DND-41 (cell line): Measurements from ENCODE around the gene SCAND1.

ENCODE experiments used
- ATAC-seq: fragments of 200-7000 bp; cut with Tn5 transposase; 3 replicates; pipeline ENCODE4 v1.9.1; 2021; ENCODE audit warnings: low read depth; ENCODE audit not compliant: insufficient read depth
- DNase-seq: peaks from one replicate; pipeline ENCODE4 v3.0.0-alpha.2; 2020
- H2AFZ ChIP-seq: 2 replicates; pipeline ENCODE4 v1.6.0; 2012; ENCODE audit warnings: low read depth, low read length
- H3K27ac ChIP-seq: 2 replicates; pipeline ENCODE4 v1.5.1; 2012; ENCODE audit warnings: low read length, inconsistent platforms
- H3K27me3 ChIP-seq: fragments of 200-600 bp; sonication (generic); 2 replicates; pipeline ENCODE4 v1.6.0; 2012; ENCODE audit warnings: low read length, mild to moderate bottlenecking, inconsistent platforms; ENCODE audit not compliant: insufficient read depth, poor library complexity
- H3K36me3 ChIP-seq: 2 replicates; pipeline ENCODE4 v1.5.1; 2012; ENCODE audit warnings: low read length, inconsistent platforms; ENCODE audit not compliant: insufficient read depth
- H3K4me1 ChIP-seq: 2 replicates; pipeline ENCODE4 v1.5.1; 2012; ENCODE audit warnings: mild to moderate bottlenecking, low read length; ENCODE audit not compliant: insufficient read depth
- H3K4me2 ChIP-seq: 2 replicates; pipeline ENCODE4 v1.6.0; 2012; ENCODE audit warnings: mild to moderate bottlenecking, moderate library complexity, low read length, inconsistent platforms; ENCODE audit not compliant: insufficient read depth
- H3K4me3 ChIP-seq, 2 experiments: fragments of 200-600 bp in 1 of 2; shearing (Covaris generic) in 1 of 2; 2 replicates each; pipeline ENCODE4 v1.5.1; 2012 to 2016; ENCODE audit warnings: inconsistent platforms in 2 of 2, low read length in 2 of 2, mild to moderate bottlenecking in 2 of 2, low read depth in 1 of 2, moderate library complexity in 1 of 2
- H3K79me2 ChIP-seq: 2 replicates; pipeline ENCODE4 v1.6.0; 2012; ENCODE audit warnings: low read length, inconsistent platforms; ENCODE audit not compliant: insufficient read depth
- H3K9ac ChIP-seq: 2 replicates; pipeline ENCODE4 v1.6.0; 2012; ENCODE audit warnings: low read depth, mild to moderate bottlenecking, inconsistent platforms, low read length, moderate library complexity
- H3K9me3 ChIP-seq: 2 replicates; pipeline ENCODE4 v1.5.1; 2012; ENCODE audit warnings: low read length, moderate library complexity, mild to moderate bottlenecking, inconsistent platforms; ENCODE audit not compliant: insufficient read depth, severe bottlenecking
- H4K20me1 ChIP-seq: 2 replicates; pipeline ENCODE4 v1.6.0; 2012; ENCODE audit warnings: low read length; ENCODE audit not compliant: insufficient read depth
- CTCF ChIP-seq: IDR thresholded peaks from 2 replicates; pipeline ENCODE4 v1.5.1; 2012; ENCODE audit warnings: borderline replicate concordance, low read length, moderate library complexity, mild to moderate bottlenecking; ENCODE audit not compliant: poor library complexity, severe bottlenecking; ENCODE audit errors: extremely low read depth
- EZH2 ChIP-seq: IDR thresholded peaks from 3 replicates; pipeline ENCODE4 v1.6.1; 2012; ENCODE audit warnings: borderline replicate concordance, low read depth, mild to moderate bottlenecking, moderate library complexity, low read length, inconsistent platforms; ENCODE audit not compliant: severe bottlenecking

SCAND1 gene

GRCh38 chr20:35994994-35995453 lies 40.7 kb upstream of the SCAND1 start:
- peak; percentile 83 for DNase-seq
- Histone ChIP-seq H3K4me2 (no peak overlapping the region), H3K79me2 (no peaks in the 10 kb centered on the region), H3K9ac (no peak overlapping the region), H3K36me3 (no peaks in the 10 kb centered on the region), H3K9me3 (no peaks in the 10 kb centered on the region), H4K20me1 (no peaks in the 10 kb centered on the region), H3K4me1 (no peaks in the 10 kb centered on the region), H3K4me3 (no peak overlapping the region), H3K27ac (no peak overlapping the region), H2AFZ (no peak overlapping the region), H3K27me3 (no peaks in the 10 kb centered on the region)
- TF ChIP-seq EZH2 (no peak), CTCF (peak; percentile 97)
- ATAC-seq: peak; percentile 90

DNA sequence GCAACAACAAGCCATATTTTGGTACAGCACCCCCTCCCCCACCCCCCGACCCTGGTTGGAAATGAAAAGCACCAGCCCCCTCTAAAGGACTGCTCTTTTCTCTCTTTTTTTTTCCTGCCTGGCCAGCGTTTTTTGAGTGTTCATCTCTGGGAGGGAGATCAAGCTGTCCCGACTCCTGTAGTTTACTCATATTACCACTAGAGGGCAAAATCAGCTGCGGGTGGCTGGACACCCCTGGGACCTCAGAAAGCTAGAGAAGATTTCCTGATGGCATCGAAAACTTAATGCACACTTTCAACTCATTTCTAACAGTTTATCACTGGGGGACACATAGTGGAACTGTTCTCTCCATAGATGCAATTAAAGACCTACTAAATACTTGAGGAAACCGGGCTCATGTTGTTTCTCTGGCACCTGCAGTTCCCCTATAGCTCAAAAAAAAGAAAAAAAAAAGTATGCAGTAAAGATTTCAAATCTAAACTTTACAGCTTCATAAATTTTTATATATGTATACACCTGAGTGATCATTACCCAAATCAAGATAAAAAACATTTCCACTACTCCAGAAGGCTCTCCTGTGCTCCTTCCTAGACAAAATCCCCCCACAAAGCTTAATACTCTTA lies 38.5 kb upstream of the SCAND1 start:
- Histone ChIP-seq H3K9me3 (no peaks in the 10 kb centered on the region), H3K9ac (no peak overlapping the region), H3K27ac (no peak overlapping the region), H3K4me2 (no peak overlapping the region; the same call in 1 of the 2 replicates), H3K36me3 (no peaks in the 10 kb centered on the region), H2AFZ (no peak overlapping the region), H3K4me3 (no peak overlapping the region), H3K4me1 (no peaks in the 10 kb centered on the region), H4K20me1 (no peaks in the 10 kb centered on the region), H3K27me3 (no peaks in the 10 kb centered on the region), H3K79me2 (no peaks in the 10 kb centered on the region)
- TF ChIP-seq CTCF (peak; percentile 92), EZH2 (no peak)
- ATAC-seq: peak; percentile 87
- peak; percentile 67 for DNase-seq

- ATAC-seq: peak; percentile 53; the same call in 1 of the 3 replicates
- Histone ChIP-seq H3K4me1 (no peaks in the 10 kb centered on the region), H3K27ac (no peak overlapping the region), H3K4me3 (no peak overlapping the region), H3K36me3 (no peaks in the 10 kb centered on the region), H3K79me2 (no peaks in the 10 kb centered on the region), H3K27me3 (no peaks in the 10 kb centered on the region), H4K20me1 (no peaks in the 10 kb centered on the region), H3K9me3 (no peaks in the 10 kb centered on the region), H3K4me2 (no peak overlapping the region), H2AFZ (no peak overlapping the region), H3K9ac (no peak overlapping the region)
- DNase-seq: peak; percentile 36
- TF ChIP-seq CTCF (peak; percentile 54), EZH2 (no peak)
Measured at GRCh38 chr20:35991142-35991771, 37.0 kb upstream of the SCAND1 start.
